Uterus (tissue), 4 donors: Measurements from ENCODE around the gene KIAA0825. TPM values are rescaled to one million over a fixed set of nuclear protein-coding genes. Genes with fewer than 3 reads are reported as not detected.

Experiments
- DNase-seq, 2 donors: peaks; one replicate each; pipeline ENCODE4 v3.0.0-alpha.2; 2019 to 2020
- H3K27ac ChIP-seq, 2 donors: fragments of 200-600 bp; sonication (generic); 1 replicate in 1 of 2; 2 replicates in 1 of 2; pipeline ENCODE4 v1.5.1; 2016 to 2018
- H3K27me3 ChIP-seq, 2 donors: fragments of 200-600 bp; sonication (generic); one replicate each; pipeline ENCODE4 v1.5.1; 2018 to 2019; ENCODE audit warnings: control low read depth in 1 of 2
- H3K36me3 ChIP-seq, 2 donors: fragments of 200-600 bp; sonication (generic); one replicate each; pipeline ENCODE4 v1.5.1; 2019; ENCODE audit warnings: control low read depth in 1 of 2
- H3K4me1 ChIP-seq, 2 donors: fragments of 200-600 bp; sonication (generic); one replicate each; pipeline ENCODE4 v1.5.1; 2018 to 2019; ENCODE audit warnings: control low read depth in 1 of 2
- H3K4me3 ChIP-seq, 2 donors: fragments of 200-600 bp; sonication (generic); 1 replicate in 1 of 2; 2 replicates in 1 of 2; pipeline ENCODE4 v1.5.1; 2018 to 2019; ENCODE audit warnings: mild to moderate bottlenecking in 1 of 2
- H3K9me3 ChIP-seq, 2 donors: fragments of 200-600 bp; sonication (generic); one replicate each; pipeline ENCODE4 v1.5.1; 2019; ENCODE audit warnings: control low read depth in 1 of 2
- POLR2A ChIP-seq, 2 donors: fragments of 450-650 bp; IDR thresholded peaks; one replicate each; pipeline ENCODE4 v1.6.1; 2016; ENCODE audit warnings: antibody characterized with exemption in 2 of 2, mild to moderate bottlenecking in 1 of 2, moderate library complexity in 1 of 2
- intact Hi-C: fragments of 100-400 bp; cut with DNase I; formaldehyde crosslinking; loops from one replicate; pipeline ENCODE4 v1.15.1; 2023; ENCODE audit warnings: low total_unique reads
- total RNA-seq, 4 donors: library from RNA; depleted of rRNA in 3 of 4; stranded (reverse); fragments of >200 nt in 3 of 4; gene quantifications; one replicate each; pipeline versions ENCODE4 v1.1.0 to v1.2.4, GENCODE V29; 2014 to 2023
- TF ChIP-seq, protein P1 (sequence below), 4 experiments: fragments of 200-600 bp in 2 of 4; fragments of 450-650 bp in 2 of 4; sonication (generic) in 2 of 4; IDR thresholded peaks; one replicate each; pipeline ENCODE4 v1.5.1; 2016 to 2019; ENCODE audit warnings: antibody characterized with exemption in 4 of 4, mild to moderate bottlenecking in 2 of 4, moderate library complexity in 1 of 4
- donor health status: DM: yes; HTN: yes; CAD: no.

Gene KIAA0825
- total RNA-seq, 4 donors from 2014 or later, result 1.5 to 34.6 (median 4.5) TPM

DNA sequence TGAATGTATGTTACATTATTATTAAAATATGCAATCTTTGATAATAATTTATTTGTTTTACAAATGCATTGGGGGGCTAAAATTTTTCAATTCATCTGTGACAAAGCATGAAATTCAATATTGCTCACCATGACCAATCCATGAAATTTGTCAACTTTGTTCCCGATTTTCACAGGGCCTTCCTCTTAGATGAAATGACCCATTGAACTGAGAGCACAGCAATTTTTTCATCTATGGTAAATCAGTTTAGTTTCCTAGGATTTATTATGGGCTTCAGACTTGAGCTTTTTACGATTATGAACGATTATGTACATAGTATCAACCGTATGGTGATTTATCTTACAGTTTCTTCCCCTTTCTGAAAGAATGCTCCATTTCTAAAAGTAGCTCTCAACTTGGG lies 157.3 kb downstream of the KIAA0825 start:
- Histone ChIP-seq H3K27me3 (no peaks in the 10 kb centered on the region), H3K36me3 (no peaks in the 10 kb centered on the region), H3K4me1 (no peaks in the 10 kb centered on the region), H3K27ac (no peak overlapping the region), H3K4me3 (no peak overlapping the region), H3K9me3 (no peaks in the 10 kb centered on the region)
- DNase-seq, result no peak
- TF ChIP-seq, protein P1, sequence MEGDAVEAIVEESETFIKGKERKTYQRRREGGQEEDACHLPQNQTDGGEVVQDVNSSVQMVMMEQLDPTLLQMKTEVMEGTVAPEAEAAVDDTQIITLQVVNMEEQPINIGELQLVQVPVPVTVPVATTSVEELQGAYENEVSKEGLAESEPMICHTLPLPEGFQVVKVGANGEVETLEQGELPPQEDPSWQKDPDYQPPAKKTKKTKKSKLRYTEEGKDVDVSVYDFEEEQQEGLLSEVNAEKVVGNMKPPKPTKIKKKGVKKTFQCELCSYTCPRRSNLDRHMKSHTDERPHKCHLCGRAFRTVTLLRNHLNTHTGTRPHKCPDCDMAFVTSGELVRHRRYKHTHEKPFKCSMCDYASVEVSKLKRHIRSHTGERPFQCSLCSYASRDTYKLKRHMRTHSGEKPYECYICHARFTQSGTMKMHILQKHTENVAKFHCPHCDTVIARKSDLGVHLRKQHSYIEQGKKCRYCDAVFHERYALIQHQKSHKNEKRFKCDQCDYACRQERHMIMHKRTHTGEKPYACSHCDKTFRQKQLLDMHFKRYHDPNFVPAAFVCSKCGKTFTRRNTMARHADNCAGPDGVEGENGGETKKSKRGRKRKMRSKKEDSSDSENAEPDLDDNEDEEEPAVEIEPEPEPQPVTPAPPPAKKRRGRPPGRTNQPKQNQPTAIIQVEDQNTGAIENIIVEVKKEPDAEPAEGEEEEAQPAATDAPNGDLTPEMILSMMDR (IDR thresholded peaks at IDR 0.05), result no peak
- no peak for TF ChIP-seq POLR2A (IDR thresholded peaks at IDR 0.05)
- intact Hi-C loops, result no loop called here

DNA sequence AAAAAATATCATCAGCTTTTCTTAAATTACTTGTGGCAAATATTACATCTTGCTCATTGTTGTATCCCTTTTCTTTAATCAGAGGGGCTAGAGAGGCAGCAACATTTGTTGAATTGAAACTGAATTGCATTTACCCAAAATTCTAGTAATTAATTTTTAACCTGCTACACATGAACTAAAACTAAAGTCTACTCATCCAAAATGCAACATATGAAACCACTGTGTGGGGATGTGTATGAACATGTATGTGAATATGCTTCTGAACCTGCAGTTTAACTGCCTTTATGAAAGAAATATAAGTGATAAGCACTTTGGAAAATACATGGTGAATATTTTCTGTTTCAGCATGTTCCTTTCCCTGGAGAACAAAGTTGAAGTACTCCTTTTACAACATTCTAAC lies 158.5 kb downstream of the KIAA0825 start:
- TF ChIP-seq, protein P1 (IDR thresholded peaks at IDR 0.05), result no peak
- no peak for TF ChIP-seq POLR2A (IDR thresholded peaks at IDR 0.05)
- H3K4me1 ChIP-seq, result no peaks in the 10 kb centered on the region
- no peak overlapping the region for H3K27ac ChIP-seq
- no peaks in the 10 kb centered on the region for H3K9me3 ChIP-seq
- H3K27me3 ChIP-seq, result no peaks in the 10 kb centered on the region
- no peak for DNase-seq
- no peaks in the 10 kb centered on the region for H3K36me3 ChIP-seq
- intact Hi-C loops, result no loop called here
- no peak overlapping the region for H3K4me3 ChIP-seq

DNA sequence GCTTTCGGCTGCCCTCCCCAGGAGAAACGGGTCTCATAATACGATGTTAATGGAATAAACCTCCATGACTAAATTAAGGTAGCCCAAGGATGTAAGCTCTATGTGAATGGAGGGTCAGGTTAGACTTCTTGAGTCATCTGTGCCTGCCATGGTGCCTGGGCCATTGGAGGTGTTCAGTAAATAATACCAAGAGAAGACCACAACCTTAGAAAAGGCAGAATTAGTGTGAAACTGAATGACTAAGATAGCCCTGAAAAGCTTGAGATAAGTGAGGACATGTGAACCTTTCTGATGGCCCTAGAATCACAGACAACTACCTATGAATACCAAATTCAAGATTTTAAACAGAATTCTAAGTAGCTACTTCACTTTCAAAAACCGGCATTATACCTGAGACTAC lies 160.6 kb downstream of the KIAA0825 start:
- Histone ChIP-seq H3K4me3 (no peak overlapping the region), H3K27me3 (no peaks in the 10 kb centered on the region), H3K36me3 (no peaks in the 10 kb centered on the region), H3K27ac (no peak overlapping the region), H3K9me3 (no peaks in the 10 kb centered on the region), H3K4me1 (no peaks in the 10 kb centered on the region)
- no peak for DNase-seq
- no peak for TF ChIP-seq POLR2A (IDR thresholded peaks at IDR 0.05)
- TF ChIP-seq, protein P1 (IDR thresholded peaks at IDR 0.05), result no peak
- intact Hi-C loops, result no loop called here

DNA sequence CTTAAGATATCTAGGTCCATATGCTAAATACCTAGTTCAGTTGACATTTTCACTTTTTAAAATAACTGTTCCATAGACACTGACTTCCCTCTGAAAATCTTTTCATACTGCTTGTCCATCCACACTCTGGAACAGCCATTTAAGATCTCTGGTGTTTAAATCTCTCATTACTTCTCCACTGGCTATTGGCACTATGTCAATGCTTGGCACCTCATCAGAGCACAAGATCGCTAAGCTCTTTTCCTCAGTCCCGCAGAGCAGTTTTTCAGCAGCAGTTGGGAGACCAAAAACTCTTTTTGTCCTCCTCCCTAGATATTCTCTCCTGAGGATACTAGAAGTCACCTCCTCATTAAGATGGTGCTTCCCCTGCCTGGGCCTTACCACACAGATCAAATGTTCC lies 172.7 kb downstream of the KIAA0825 start:
- Histone ChIP-seq H3K4me1 (no peaks in the 10 kb centered on the region), H3K27ac (no peak overlapping the region), H3K4me3 (no peak overlapping the region), H3K36me3 (no peaks in the 10 kb centered on the region), H3K27me3 (no peaks in the 10 kb centered on the region), H3K9me3 (no peaks in the 10 kb centered on the region)
- intact Hi-C loops, result no loop called here
- TF ChIP-seq, protein P1 (IDR thresholded peaks at IDR 0.05), result no peak
- no peak for TF ChIP-seq POLR2A (IDR thresholded peaks at IDR 0.05)
- DNase-seq, result no peak

DNA sequence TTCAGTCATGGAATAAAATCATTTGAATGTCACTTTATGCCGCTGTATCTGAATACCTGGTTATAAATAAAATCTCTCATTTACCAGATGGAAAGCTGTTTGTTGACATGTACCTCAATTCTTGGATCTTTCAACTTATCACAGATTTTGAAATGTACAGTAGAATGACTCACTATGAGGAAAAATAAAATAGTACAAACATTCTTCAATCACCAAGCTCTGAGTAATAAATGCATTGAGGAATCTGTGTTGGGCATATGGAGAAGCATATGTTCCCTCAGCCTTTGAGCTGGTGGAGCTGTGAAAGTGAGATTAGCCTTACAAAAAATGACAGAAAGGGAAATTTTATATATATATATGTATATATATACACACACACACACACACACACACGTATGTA lies 175.4 kb downstream of the KIAA0825 start:
- Histone ChIP-seq H3K9me3 (no peaks in the 10 kb centered on the region), H3K27ac (no peak overlapping the region), H3K4me1 (no peaks in the 10 kb centered on the region), H3K36me3 (no peaks in the 10 kb centered on the region), H3K4me3 (no peak overlapping the region), H3K27me3 (no peaks in the 10 kb centered on the region)
- TF ChIP-seq POLR2A (IDR thresholded peaks at IDR 0.05), result no peak
- TF ChIP-seq, protein P1 (IDR thresholded peaks at IDR 0.05), result no peak
- intact Hi-C loops, result no loop called here
- no peak for DNase-seq
